Left lobe of liver (tissue), 2 donors: ENCODE measurements around the gene GPR157. TPM values are rescaled to one million over a fixed set of nuclear protein-coding genes. Genes with fewer than 3 reads are reported as not detected.
A peak's percentile ranks its signal among the peaks of the same experiment; 100 is the strongest.
"Not testable (repeated sequence)": the region's sequence is repeated elsewhere in the genome, so short reads cannot be mapped to it uniquely, and the experiment has no call there.

Experiments
- ATAC-seq: fragments of 200-7000 bp; cut with Tn5 transposase; one replicate; pipeline ENCODE4 v1.9.1; 2020; ENCODE audit warnings: mild to moderate bottlenecking, moderate library complexity
- DNase-seq: peaks from one replicate; pipeline ENCODE4 v3.0.0-alpha.2; 2020; ENCODE audit warnings: low spot score
- total RNA-seq: library from RNA; stranded (reverse); gene quantifications from one replicate; pipeline ENCODE4 v1.2.1, GENCODE V29; 2021
- donor health status: DM: no; HTN: no; CAD: no; lungs with moderate emphysema.
- donor health status: DM: no; HTN: yes; CAD: no.

GPR157 gene, protein sequence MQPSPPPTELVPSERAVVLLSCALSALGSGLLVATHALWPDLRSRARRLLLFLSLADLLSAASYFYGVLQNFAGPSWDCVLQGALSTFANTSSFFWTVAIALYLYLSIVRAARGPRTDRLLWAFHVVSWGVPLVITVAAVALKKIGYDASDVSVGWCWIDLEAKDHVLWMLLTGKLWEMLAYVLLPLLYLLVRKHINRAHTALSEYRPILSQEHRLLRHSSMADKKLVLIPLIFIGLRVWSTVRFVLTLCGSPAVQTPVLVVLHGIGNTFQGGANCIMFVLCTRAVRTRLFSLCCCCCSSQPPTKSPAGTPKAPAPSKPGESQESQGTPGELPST
- total RNA-seq, result 8.3 TPM

DNA sequence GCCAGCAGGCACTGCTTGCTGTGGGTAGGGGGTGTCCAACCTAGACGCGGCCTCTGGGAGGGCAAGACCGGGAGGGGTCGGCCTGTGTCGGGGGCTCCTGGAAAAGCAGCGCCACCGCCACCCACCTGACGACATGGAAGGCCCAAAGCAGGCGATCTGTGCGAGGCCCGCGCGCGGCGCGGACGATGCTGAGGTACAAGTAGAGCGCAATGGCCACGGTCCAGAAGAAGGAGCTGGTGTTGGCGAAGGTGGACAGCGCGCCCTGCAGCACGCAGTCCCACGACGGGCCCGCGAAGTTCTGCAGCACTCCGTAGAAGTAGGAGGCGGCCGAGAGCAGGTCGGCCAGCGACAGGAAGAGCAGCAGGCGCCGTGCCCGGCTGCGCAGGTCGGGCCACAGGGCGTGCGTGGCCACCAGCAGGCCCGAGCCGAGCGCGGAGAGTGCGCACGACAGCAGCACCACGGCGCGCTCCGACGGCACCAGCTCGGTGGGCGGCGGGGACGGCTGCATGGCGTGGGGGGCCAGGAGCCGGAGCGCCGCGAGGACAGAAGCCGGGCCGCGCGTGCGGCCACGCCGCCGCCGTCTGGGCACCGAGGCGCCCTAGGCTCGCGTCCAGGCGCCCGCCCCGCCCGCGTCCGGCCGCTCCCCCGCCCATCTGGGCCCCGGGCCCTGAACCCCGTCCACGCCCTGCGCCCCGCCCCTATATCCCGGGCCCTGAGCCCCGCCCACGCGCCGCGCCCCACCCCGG is at the start of gene GPR157:
GPR157 (minus strand) TSS at position 583 of the 746 bp plus-strand sequence; CDS start at position 508, 75 bp downstream.
- ATAC-seq (peak; percentile 91), DNase-seq (peak; percentile 95)

DNA sequence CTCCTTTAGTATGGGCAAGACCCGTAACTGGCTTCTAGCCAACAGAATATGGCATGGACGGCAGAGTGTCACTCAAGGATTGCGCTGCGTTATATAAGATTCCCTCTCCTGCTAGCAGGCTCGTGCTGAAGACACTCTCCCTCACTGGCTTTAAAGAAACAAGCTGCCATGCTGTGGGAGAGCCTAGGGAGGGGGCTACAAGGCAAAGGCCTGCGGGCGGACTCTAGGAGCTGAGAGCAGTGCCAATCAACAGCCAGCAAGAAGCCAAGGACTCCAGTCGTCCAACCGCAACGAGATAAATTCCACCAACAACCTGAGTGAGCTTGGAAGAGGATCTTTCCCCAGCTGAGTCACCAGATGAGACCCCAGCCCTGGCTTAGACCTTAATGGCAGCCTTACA is 45.9 kb upstream of the GPR157 start:
- DNase-seq (no peak), ATAC-seq (no peak)

- DNase-seq (no peak), ATAC-seq (no peak)
Observed at GRCh38 chr1:9174243-9174642, 45.3 kb upstream of the GPR157 start.

GRCh38 chr1:9169601-9170137 is 40.8 kb upstream of the GPR157 start:
- DNase-seq, result no peak
- ATAC-seq, result no peak

GRCh38 chr1:9167638-9168037 is 38.7 kb upstream of the GPR157 start:
- no peak for DNase-seq
- no peak for ATAC-seq

DNA sequence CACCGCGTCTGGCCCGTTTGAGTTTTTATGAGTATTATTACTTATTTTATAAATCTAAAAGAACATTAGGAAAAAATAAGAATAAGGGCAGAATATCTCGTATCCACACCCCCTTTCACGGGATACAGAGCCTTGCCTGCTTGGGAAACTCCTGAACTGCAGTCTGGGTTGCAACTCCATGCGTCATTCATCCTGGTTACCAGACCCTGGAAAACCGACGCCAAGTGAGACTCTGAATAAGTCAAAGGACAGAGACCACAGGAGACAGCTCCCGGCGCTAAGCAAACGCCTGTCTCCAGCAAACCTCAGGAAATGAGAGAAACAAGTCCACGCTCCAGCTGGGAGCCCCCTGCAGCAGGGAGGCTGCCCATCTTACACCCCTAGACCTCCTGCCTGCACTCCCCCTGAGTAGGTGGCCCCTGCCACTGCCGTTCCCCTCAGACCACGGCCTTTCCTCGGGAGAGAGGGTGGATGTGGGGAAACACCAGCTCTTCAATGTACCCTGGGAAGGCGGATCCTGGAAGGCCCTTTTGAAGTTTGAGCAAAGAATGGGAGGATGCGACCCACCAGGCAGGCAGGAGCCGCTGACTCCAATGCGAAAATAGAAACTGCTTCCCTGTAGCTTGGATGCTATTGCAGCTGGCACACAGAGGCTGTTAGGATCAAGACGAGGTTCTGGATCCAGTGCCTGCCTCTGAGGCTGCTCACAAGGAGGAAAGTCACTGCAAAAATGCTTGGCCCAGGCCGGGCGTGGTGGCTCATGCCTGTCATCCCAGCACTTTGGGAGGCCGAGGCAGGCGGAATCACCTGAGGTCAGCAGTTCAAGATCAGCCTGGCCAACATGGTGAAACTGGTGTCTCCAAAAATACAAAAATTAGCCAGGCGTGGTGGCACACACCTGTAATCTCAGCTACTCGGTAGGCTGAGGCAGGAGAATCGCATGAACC is 37.7 kb upstream of the GPR157 start:
- DNase-seq (no peak), ATAC-seq (no peak)

DNA sequence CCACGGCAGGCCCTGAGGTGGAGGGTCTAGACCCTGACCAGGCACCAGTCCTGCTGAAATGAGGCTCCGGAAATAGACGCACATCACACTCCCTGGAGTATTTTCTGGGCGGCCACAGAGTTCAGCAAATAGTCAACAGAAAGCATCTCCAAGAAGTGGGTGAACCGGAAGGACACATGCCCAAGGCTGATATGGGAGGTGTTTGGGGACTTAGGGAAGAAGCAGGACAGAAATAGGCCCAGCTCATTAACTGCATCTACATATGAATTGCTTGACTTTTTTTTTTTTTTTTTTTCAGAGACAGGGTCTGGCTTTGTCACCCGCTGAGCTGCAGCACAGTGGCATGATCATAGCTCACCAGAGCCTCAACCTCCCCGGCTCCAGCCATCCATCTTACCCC is 36.5 kb upstream of the GPR157 start:
- ATAC-seq, result no peak
- DNase-seq, result no peak

DNA sequence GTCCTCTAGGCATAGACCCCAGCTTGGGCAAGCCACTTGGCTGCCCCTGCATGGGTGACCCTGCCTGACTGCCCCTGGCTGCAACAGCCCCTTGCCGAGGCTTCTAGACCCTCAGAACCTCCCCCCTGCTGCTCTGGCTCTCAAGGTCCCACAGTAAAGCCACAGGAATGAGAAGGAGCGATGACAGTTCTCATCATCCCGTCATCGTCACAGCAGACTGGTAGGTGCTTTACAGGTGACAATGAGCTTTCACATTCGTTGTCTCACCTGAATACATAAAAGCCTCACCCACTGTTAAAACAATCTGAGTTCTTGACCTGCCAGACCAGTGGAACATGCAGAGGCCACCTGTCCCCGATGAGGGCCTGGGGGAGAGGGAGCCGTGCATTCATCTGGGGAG is 36.0 kb upstream of the GPR157 start:
- DNase-seq (no peak), ATAC-seq (no peak)

GRCh38 chr1:9164532-9164900 is 35.6 kb upstream of the GPR157 start:
- no peak for DNase-seq

GRCh38 chr1:9161963-9162362 is 33.1 kb upstream of the GPR157 start:
- no peak for DNase-seq
- ATAC-seq, result peak; percentile 15

More at GRCh38 chr1:9164532-9164900, 35.6 kb upstream of the GPR157 start:
- ATAC-seq, result no peak

DNA sequence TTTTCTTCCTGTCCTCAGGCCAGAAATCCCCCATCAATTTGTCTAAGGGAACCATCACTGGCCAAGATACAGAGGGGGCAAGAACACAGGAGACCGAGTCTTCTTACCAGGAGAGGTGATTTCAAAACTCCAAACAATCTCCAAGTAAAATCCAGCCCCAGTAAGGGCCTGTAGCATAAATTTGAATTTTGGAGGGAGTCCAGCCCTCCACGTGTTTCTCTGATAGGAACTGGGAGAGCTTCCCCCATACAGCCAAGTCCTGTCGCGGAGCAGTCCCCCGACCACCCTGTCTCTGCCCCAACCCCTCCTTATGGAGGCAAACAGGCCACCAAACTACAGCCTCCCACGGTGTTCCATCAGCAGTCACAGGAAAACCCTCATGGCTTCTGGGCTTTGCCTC is 32.4 kb upstream of the GPR157 start:
- ATAC-seq (no peak), DNase-seq (no peak)

DNA sequence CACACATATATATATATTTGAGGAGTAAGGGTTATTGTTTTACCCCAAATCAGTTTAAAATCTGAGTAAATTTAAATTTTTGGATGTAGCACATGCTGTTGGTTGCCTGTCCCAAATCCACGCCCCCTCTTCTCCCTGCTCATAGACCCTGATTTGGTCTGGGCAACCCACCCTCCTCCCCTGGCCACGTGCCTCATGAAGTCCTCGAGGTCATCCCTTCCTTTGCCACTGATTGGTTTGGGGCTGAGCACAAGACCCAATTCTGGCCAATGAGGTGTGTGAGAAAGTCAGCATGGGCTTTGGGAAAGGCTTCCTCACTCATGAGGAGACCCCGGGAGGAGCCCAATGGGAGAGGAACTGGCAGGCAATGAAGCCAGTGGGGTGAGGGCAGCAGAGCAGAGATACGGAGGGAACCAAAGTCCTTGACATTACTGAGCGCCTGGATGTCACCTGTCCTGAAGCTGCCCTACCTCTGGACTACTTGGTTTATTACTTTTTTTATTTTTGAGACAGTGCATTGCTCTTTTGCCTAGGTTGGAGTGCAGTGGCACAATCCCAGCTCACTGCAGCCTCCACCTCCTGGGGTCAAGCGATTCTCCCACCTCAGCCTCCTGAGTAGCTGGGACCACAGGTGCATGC is 31.3 kb upstream of the GPR157 start:
- no peak for DNase-seq
- ATAC-seq, result no peak

GRCh38 chr1:9155879-9156278 is 27.0 kb upstream of the GPR157 start:
- DNase-seq, result no peak
- ATAC-seq, result no peak

DNA sequence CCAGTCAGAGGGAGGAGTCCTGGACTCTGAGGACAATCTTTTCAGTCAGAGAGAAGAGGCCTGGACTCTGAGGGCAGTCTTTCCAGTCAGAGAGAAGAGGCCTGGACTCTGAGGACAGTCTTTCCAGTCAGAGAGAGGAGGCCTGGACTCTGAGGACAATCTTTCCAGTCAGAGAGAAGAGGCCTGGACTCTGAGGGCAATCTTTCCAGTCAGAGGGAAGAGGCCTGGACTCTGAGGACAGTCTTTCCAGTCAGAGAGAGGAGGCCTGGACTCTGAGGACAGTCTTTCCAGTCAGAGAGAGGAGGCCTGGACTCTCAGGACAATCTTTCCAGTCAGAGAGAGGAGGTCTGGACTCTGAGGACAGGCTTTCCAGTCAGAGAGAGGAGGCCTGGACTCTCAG is 26.5 kb upstream of the GPR157 start:
- not testable (repeated sequence) for DNase-seq, ATAC-seq

DNA sequence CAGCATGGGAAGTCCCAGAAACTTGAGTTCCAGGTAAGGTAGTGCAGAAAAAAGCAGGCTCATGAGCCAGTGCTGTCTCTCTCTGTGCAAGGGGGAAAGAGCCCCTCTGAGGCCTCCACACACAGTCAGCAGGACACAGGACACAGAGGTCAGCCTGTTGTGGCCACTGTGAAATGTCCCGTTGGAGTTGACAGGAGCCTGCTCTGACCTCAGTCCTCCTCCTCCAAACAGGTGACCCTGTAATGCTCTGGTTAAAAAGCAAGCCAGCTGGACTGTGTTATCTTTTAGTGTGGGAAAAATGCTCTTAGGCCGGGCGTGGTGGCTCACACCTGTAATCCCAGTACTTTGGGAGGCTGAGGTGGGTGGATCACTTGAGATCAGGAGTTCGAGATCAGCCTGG is 24.2 kb upstream of the GPR157 start:
- peak; percentile 59 for ATAC-seq
- DNase-seq, result no peak

DNA sequence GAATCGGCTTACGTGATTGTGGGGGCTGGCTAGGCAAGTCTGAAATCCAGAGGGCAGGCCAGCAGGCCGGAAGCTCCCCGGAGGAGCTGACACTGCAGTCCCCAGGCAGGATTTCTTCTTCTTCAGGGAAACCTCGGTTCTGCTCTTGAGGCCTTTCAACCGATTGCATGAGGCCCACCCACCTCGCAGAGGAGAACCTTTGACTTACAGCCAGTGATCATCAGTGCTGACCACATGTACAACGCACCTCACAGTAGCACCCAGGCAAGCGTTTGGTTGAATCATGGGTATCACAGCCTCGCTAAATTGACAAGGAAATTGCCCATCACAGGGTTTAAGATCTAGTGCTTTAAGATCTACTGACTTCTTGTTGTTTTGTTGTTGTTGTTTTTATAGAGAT is 23.6 kb upstream of the GPR157 start:
- ATAC-seq (peak; percentile 24), DNase-seq (no peak)

DNA sequence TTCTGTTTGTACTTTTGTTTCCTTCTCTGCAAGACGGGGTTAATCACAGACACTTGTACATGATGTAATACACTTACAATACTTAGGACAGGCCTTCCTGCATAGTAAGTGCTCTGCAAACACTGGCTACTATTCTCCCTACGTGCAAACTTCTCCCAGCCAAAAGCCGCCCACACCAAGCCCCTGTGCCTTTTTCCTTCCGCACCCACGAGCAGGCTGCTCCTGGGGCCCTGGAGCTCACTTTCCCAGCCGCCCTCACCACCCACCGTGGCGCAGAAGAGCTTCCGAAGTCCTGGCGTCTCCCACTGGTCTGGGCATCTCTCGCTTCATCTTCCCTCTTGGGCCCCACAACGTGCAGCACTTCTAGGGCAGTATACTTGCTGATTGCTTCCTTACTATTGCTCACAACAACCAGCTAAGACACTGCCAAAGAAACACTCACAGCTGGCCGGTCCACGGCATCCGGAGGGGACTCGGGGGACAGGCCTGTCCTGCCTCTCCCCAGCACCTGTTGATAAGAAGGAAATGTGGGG is 22.5 kb upstream of the GPR157 start:
- DNase-seq (no peak), ATAC-seq (no peak)

DNA sequence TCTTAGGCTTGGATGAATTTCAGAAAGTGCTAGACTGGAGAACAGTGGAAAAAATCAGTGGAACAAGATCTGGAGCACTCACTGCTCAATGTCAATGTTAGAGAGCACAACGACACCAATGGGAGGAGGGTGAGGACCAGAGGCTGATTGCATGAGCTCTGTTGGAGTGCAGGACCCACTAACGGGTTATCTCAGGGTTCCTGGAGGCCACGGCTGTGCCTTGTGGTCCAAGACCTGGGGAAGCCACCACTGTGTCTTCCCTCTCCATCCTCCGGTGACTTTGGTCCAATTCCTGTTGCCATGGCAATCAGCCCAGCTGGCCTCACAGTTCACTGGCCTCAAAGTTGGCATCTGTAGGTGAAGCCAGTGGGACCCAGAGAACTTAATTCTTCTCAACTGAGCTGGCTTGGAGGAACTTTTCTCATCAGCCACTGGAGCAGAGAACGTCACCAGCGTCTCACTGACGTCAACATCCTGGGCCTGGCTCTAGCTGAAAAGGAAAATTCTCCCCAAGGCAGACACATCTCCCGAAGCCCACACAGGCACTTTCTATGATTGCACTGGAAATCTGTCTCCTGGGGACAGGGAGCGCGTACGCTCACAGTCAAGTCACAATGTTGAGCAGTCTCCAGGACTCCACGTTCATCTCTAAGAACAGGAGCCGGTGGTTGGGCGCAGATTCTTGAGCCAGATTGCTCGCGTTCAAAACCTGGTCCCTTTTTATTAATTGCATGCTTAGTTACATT is 21.9 kb upstream of the GPR157 start:
- ATAC-seq, result no peak
- no peak for DNase-seq

DNA sequence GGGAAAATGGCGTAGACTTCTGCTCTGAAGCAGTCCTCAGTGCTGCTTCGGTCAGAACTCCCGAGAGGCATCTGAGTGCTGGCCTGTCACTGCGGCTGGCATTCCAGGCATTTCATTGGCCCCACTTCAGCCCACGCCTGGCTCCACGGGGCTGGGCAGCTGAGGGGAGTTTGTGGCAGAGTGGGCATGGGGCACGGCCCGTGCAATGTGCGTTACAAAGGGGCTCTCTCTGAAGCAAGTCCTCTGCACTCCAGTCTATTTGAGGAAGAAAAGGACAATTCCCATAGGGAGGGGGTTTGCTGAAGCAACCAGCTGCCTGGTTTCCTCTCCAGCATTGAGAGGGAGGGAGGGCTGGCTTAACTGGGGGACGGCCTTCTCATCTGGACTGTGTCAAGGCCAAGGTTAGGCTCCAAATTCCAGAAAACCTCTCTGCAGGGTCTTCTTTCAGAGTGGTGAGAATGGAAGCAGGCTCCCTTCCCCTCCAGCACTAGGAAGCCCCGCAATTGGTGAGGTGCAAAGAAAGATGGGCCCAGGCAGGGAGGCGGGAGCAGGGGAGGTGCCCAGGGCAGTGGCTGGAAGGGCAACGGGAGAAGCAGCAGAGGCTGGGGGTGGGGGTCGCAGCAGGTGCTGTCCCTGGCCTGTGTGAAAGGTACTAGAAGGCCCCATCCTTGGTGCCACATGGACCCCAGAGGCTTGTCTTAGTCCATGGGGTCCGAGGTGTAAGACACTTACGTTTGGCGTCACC is 21.1 kb upstream of the GPR157 start:
- DNase-seq (no peak), ATAC-seq (no peak)
